ENCODE data around the gene TCL1A. TPM values are rescaled to one million over a fixed set of nuclear protein-coding genes. Genes with fewer than 3 reads are reported as not detected.

Gene TCL1A
- total RNA-seq, 1 donor from 2014 or later: not detected

DNA sequence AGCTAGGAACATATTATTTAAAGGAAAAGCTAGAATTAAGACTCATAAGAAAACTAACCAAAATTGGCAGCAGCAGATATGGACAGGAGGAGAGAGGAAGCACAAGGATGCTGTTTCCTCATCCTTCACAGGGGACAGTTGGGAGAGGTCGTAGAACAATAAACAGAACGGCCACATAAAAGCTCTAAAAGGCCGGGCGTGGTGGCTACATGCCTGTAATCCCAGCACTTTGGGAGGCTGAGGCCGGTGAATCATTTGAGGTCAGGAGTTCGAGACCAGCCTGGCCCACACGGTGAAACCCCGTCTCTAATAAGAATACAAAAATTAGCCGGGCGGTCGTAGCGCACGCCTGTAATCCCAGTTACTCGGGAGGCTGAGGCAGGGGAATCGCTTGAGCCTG is 17.2 kb downstream of the TCL1A start:
- H3K4me3 ChIP-seq: no peak overlapping the region
- ATAC-seq: no peak
- no peak overlapping the region for H3K27ac ChIP-seq
- H3K9me3 ChIP-seq: no peaks in the 10 kb centered on the region
- TF ChIP-seq, protein P1, sequence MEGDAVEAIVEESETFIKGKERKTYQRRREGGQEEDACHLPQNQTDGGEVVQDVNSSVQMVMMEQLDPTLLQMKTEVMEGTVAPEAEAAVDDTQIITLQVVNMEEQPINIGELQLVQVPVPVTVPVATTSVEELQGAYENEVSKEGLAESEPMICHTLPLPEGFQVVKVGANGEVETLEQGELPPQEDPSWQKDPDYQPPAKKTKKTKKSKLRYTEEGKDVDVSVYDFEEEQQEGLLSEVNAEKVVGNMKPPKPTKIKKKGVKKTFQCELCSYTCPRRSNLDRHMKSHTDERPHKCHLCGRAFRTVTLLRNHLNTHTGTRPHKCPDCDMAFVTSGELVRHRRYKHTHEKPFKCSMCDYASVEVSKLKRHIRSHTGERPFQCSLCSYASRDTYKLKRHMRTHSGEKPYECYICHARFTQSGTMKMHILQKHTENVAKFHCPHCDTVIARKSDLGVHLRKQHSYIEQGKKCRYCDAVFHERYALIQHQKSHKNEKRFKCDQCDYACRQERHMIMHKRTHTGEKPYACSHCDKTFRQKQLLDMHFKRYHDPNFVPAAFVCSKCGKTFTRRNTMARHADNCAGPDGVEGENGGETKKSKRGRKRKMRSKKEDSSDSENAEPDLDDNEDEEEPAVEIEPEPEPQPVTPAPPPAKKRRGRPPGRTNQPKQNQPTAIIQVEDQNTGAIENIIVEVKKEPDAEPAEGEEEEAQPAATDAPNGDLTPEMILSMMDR (IDR thresholded peaks at IDR 0.05): no peak
- no peaks in the 10 kb centered on the region for H3K36me3 ChIP-seq
- no peaks in the 10 kb centered on the region for H3K4me1 ChIP-seq
- H3K27me3 ChIP-seq: peaks cover 9% of the 10 kb centered on the region
- intact Hi-C loops (cut with DNase I): no loop called here
- no peak for DNase-seq

DNA sequence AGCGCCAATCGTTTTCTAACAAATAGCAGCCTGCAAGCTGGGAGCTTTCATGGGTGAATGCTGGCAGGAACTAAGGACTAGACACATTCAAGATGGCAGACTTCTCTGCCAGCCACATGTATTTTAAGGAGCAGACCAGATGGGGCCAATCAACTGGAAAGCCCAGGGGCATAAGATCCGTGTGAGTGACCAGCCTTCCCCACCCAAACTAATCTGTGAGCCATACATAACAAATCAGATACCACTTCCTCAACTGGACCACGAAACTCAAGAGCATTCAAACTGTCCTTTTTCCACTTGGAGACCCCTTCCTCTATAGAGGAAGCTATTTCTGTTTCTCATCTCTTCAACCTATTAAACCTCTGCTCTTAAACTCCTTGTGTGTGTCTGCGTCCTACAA is 18.0 kb downstream of the TCL1A start:
- Histone ChIP-seq H3K4me1 (no peaks in the 10 kb centered on the region), H3K27me3 (peaks cover 9% of the 10 kb centered on the region), H3K4me3 (no peak overlapping the region), H3K9me3 (no peaks in the 10 kb centered on the region), H3K36me3 (no peaks in the 10 kb centered on the region), H3K27ac (no peak overlapping the region)
- intact Hi-C loops (cut with DNase I): no loop called here
- TF ChIP-seq, protein P1 (IDR thresholded peaks at IDR 0.05): no peak
- ATAC-seq (no peak), DNase-seq (no peak)

DNA sequence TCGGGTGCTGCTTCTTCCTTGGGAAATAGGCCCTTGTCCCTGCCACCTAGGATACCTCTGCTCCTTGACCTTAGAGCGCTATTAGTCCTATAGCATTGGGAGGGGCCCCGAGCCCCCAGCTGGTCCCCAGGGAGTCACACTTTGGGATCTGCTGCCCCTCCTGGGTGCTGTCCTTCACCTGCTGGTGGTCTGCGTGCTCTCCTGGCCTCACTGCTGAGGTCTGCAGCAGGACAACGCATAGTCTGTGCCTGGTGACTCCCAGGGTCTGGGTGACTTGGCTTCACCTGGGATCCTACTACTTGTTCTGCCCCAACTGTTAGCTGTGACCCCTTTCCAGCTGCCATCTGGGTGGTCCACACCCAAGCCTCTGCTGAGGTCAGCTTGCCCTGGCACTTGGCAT is 18.9 kb downstream of the TCL1A start:
- DNase-seq: no peak
- no peak for ATAC-seq
- H3K36me3 ChIP-seq: no peaks in the 10 kb centered on the region
- H3K27ac ChIP-seq: no peak overlapping the region
- no peaks in the 10 kb centered on the region for H3K4me1 ChIP-seq
- intact Hi-C loops (cut with DNase I): no loop called here
- TF ChIP-seq, protein P1 (IDR thresholded peaks at IDR 0.05): no peak
- no peak overlapping the region for H3K4me3 ChIP-seq
- H3K27me3 ChIP-seq: peaks cover 8% of the 10 kb centered on the region
- H3K9me3 ChIP-seq: no peaks in the 10 kb centered on the region

DNA sequence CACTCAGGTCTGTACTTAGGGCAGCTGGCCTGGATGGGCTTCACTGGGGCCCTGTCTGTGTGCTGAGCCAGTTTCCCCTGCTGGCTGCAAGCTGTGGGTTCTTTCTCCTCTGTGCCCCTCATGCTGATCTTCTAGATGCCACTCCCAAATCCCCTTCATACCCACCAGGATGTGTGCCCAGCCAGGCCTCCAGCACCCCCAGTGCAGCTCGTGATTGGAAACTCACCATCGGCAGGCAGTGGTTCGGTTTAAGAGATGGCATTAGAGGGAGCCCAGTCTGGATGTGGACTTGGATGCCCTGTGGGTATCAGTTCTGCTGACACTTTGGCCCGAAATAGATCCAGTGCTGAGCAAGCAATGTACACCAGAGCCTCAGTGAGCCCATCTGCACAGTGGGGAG is 21.8 kb downstream of the TCL1A start:
- no peak overlapping the region for H3K4me3 ChIP-seq
- no peak overlapping the region for H3K27ac ChIP-seq
- no peaks in the 10 kb centered on the region for H3K9me3 ChIP-seq
- TF ChIP-seq, protein P1 (IDR thresholded peaks at IDR 0.05): no peak
- no peak for DNase-seq
- H3K27me3 ChIP-seq: peaks cover 8% of the 10 kb centered on the region
- no peaks in the 10 kb centered on the region for H3K36me3 ChIP-seq
- no peak for ATAC-seq
- H3K4me1 ChIP-seq: no peaks in the 10 kb centered on the region
- intact Hi-C loops (cut with DNase I): no loop called here

DNA sequence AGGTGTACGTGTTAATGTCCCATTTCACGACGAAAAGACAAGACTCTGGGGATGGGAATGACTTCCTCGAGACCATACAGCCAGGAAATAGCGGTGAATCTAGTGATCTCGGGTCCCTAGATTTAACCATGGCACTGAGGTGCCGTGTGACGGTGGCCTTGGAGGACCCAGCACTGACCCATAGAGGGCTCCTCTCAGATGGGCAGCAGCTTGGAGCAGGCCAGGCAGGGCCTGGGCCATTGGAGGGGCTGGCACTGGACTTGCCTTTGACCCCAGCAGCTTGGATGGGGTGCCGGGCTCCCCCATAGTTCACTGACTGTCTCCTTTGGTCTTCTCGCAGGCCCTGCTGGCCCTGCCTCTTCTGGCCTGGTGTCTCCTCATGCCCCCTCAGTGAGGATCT is 22.3 kb downstream of the TCL1A start:
- Histone ChIP-seq H3K27me3 (peaks cover 11% of the 10 kb centered on the region), H3K9me3 (no peaks in the 10 kb centered on the region), H3K27ac (no peak overlapping the region), H3K4me3 (no peak overlapping the region), H3K36me3 (no peaks in the 10 kb centered on the region), H3K4me1 (no peaks in the 10 kb centered on the region)
- no peak for ATAC-seq
- TF ChIP-seq, protein P1 (IDR thresholded peaks at IDR 0.05): no peak
- intact Hi-C loops (cut with DNase I): no loop called here
- DNase-seq: no peak

DNA sequence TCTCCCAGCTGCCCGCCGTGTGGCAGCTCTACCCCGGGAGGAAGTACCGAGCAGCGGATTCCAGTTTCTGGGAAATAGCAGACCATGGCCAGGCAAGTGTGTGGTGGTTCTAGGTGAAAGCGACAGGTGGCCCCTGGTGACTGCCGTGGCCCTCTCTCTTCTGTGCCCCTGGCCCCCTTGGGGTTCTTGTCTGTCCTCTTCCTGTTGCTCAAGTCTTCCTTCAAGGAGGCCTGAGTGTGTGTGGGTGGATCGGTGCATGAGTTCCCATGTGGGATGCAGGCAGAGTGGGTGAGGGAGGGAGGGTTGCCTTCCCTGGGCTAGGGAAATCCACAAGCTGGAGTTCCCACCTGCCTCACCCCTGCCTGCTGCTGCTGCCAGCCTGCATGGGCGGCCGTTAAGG is 23.1 kb downstream of the TCL1A start:
- no peaks in the 10 kb centered on the region for H3K36me3 ChIP-seq
- DNase-seq (no peak), ATAC-seq (peak; percentile 12)
- H3K9me3 ChIP-seq: no peaks in the 10 kb centered on the region
- H3K4me3 ChIP-seq: no peak overlapping the region
- H3K27ac ChIP-seq: no peak overlapping the region
- peaks cover 13% of the 10 kb centered on the region for H3K27me3 ChIP-seq
- TF ChIP-seq, protein P1 (IDR thresholded peaks at IDR 0.05): no peak
- no peaks in the 10 kb centered on the region for H3K4me1 ChIP-seq
- intact Hi-C loops (cut with DNase I): no loop called here
